ENCODE data around the gene BCL6. TPM values are rescaled to one million over a fixed set of nuclear protein-coding genes. Genes with fewer than 3 reads are reported as not detected.
A peak's percentile ranks its signal among the peaks of the same experiment; 100 is the strongest.

Gene BCL6
- total RNA-seq, 1 experiment from 2014 or later, result 0.65 TPM

- no peaks in the 10 kb centered on the region for H3K9me3 ChIP-seq (replicated peaks)
- H3K27me3 ChIP-seq, result no peaks in the 10 kb centered on the region
- no peaks in the 10 kb centered on the region for H3K36me3 ChIP-seq
- no peaks in the 10 kb centered on the region for H3K4me1 ChIP-seq
- no peak overlapping the region for H3K27ac ChIP-seq
- no peak for DNase-seq
- no peak overlapping the region for H3K4me3 ChIP-seq
Observed at GRCh38 chr3:187773233-187774184, 28.2 kb upstream of the BCL6 start.

DNA sequence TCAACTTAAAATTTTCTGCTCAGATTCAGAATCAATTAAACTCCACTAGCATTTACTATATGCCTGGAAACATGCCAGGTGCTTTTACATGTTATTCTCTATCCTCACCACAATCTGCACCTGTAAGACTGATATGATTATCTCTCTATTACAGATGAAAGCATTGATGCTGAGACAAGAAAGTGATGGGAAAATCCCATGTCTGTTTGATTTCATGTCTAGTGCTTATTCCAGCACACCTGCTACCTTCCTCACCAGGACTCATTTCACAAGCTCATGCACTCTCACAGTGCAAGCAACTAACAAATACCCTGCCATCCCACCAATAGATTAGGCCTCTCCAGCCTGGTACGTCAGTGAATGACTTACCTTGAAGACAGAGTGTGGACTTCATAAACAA is 25.0 kb upstream of the BCL6 start:
- H3K9me3 ChIP-seq (replicated peaks), result no peaks in the 10 kb centered on the region

DNA sequence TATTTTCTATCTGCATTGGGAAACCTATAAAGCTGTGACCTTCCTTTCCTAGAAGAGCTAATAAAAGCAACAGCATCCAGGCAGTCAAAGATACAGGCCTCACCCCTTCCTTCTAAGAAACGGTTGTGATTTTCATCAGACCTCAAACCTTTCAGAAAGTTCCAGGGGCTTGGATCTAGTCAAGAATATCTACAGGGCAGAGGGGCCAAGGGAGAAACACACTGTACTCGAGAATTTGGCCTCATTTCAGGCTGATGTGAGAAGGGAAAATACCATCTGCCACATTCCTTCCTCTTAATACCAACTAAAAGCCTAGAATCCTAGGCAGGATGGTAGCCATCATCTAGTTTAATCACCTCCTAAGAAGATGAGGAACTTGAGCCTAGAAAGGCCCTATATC is 24.5 kb upstream of the BCL6 start:
- no peak overlapping the region for H3K4me3 ChIP-seq
- DNase-seq, result no peak

More for the DNA sequence above, 25.0 kb upstream of the BCL6 start:
- Histone ChIP-seq H3K4me1 (no peaks in the 10 kb centered on the region), H3K36me3 (no peaks in the 10 kb centered on the region), H3K27me3 (no peaks in the 10 kb centered on the region), H3K4me3 (no peak overlapping the region), H3K27ac (no peak overlapping the region)
- DNase-seq, result no peak

DNA sequence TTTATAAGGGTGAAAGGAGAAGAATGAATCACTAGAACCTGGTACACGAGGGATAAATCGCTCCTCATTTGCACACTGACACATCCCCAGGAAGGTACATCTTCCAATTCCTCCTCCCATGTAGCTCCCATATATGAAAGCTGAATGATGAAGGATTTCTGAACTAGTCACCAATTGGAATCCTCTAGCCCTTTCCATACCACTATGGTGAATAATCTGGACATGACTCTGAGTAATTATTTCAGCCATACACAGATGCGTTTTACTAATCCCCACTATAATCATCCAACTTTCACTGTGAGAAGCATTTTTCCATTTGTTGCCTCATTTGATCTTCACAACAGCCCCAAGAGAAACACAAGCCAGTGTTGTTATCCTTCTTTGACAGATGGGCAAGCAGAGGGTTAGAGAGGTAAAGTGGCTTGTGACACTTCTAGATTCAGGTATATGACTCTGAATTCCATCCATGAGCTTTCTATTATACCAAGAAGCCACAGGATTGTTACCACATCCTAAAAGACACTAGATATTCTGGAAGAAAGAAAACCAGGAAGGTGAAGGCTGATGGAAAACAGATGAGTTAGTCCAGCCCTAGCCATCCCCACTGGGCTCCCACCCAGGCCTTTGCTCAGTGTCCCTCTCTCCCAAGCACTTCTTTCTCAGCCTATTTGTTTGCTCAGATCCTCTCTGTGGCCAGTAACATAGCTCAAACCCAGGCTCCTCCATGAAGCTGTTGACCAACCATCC is 22.2 kb upstream of the BCL6 start:
- DNase-seq, result no peak
- H3K27ac ChIP-seq, result no peak overlapping the region
- no peaks in the 10 kb centered on the region for H3K4me1 ChIP-seq
- H3K27me3 ChIP-seq, result no peaks in the 10 kb centered on the region
- no peaks in the 10 kb centered on the region for H3K9me3 ChIP-seq (replicated peaks)
- H3K36me3 ChIP-seq, result no peaks in the 10 kb centered on the region
- H3K4me3 ChIP-seq, result no peak overlapping the region

More for the DNA sequence above, 24.5 kb upstream of the BCL6 start:
- Histone ChIP-seq H3K4me1 (no peaks in the 10 kb centered on the region), H3K27ac (no peak overlapping the region), H3K9me3 (replicated peaks) (no peaks in the 10 kb centered on the region), H3K36me3 (no peaks in the 10 kb centered on the region), H3K27me3 (no peaks in the 10 kb centered on the region)

DNA sequence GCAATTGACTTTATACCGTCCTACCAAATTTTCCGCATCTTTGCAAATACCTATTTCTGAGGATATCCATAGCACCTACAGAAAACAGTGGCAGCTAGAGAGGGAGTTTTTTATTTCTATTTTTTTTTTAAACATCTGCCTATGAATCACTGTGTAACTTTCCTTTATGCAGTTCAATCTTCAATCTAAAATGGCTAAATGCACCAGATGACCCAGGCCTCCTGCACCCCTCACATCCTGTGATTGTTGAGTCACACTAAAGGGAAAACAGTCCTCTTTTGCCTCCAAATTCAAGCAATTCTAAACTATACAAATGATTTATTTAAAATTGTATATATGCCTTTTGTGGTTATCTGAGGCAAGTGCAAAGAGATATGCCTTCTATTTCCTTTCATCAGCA is 20.1 kb upstream of the BCL6 start:
- Histone ChIP-seq H3K36me3 (no peaks in the 10 kb centered on the region), H3K4me1 (no peaks in the 10 kb centered on the region), H3K9me3 (replicated peaks) (no peaks in the 10 kb centered on the region), H3K27ac (no peak overlapping the region), H3K27me3 (no peaks in the 10 kb centered on the region), H3K4me3 (no peak overlapping the region)
- no peak for DNase-seq

GRCh38 chr3:187763850-187764648 is 18.8 kb upstream of the BCL6 start:
- no peak for DNase-seq
- H3K4me3 ChIP-seq, result no peak overlapping the region
- H3K27ac ChIP-seq, result no peak overlapping the region
- no peaks in the 10 kb centered on the region for H3K4me1 ChIP-seq
- no peaks in the 10 kb centered on the region for H3K27me3 ChIP-seq
- H3K36me3 ChIP-seq, result no peaks in the 10 kb centered on the region
- no peaks in the 10 kb centered on the region for H3K9me3 ChIP-seq (replicated peaks)

- no peaks in the 10 kb centered on the region for H3K4me1 ChIP-seq
- no peaks in the 10 kb centered on the region for H3K9me3 ChIP-seq (replicated peaks)
- no peaks in the 10 kb centered on the region for H3K36me3 ChIP-seq
- DNase-seq, result no peak
- no peaks in the 10 kb centered on the region for H3K27me3 ChIP-seq
- no peak overlapping the region for H3K27ac ChIP-seq
- no peak overlapping the region for H3K4me3 ChIP-seq
Observed at GRCh38 chr3:187762792-187763191, 17.5 kb upstream of the BCL6 start.

DNA sequence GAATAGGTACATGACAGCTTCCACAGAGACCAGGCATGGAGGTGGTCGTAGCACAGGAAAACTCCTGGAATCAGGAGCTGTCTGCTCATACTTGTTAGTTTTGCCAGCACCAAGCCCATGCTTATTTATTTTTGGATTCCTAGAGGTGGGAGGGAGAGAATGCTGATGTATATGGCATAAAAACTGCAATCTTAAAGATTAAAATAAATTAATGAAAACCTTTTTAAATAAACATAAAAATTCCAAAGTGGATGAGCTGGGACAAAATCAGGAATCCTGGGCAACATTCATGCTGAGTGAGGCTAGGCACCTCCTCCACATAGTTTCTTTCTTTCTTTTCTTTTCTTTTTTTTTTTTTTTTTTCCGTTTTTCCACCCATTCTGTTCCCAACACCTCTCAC is 14.3 kb upstream of the BCL6 start:
- H3K27me3 ChIP-seq, result no peaks in the 10 kb centered on the region
- H3K9me3 ChIP-seq (replicated peaks), result no peaks in the 10 kb centered on the region
- no peak overlapping the region for H3K4me3 ChIP-seq
- no peak for DNase-seq
- no peak overlapping the region for H3K27ac ChIP-seq
- H3K4me1 ChIP-seq, result no peaks in the 10 kb centered on the region
- no peaks in the 10 kb centered on the region for H3K36me3 ChIP-seq

GRCh38 chr3:187758318-187758955 is 13.2 kb upstream of the BCL6 start:
- no peaks in the 10 kb centered on the region for H3K27me3 ChIP-seq
- H3K4me1 ChIP-seq, result no peaks in the 10 kb centered on the region
- no peaks in the 10 kb centered on the region for H3K9me3 ChIP-seq (replicated peaks)
- no peak overlapping the region for H3K4me3 ChIP-seq
- no peak overlapping the region for H3K27ac ChIP-seq
- no peaks in the 10 kb centered on the region for H3K36me3 ChIP-seq
- no peak for DNase-seq

DNA sequence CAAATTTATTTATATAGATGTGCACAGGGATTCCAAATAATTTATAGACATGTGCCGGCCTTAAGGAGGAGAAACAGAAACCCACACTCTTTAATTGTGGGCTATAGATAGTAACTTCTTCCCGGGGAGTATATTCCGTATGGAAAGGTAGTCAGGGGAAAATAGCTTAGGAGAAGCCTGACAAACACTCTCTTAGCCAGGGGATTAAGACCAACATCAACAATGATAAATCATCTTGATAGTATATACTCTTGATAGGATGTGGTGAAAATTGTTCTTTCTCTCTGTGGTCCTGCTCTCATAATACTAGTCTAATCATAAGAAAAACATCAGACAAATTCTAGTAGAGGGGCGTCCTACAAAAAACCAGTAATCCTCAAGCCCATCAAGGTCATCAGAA is 8.2 kb upstream of the BCL6 start:
- no peak overlapping the region for H3K4me3 ChIP-seq
- H3K27ac ChIP-seq, result no peak overlapping the region
- H3K4me1 ChIP-seq, result 0 out of 2 replicates have a peak, but pooled peaks cover 4% of the 10 kb centered on the region
- DNase-seq, result no peak
- H3K36me3 ChIP-seq, result no peaks in the 10 kb centered on the region
- H3K9me3 ChIP-seq (replicated peaks), result no peaks in the 10 kb centered on the region
- H3K27me3 ChIP-seq, result no peaks in the 10 kb centered on the region

DNA sequence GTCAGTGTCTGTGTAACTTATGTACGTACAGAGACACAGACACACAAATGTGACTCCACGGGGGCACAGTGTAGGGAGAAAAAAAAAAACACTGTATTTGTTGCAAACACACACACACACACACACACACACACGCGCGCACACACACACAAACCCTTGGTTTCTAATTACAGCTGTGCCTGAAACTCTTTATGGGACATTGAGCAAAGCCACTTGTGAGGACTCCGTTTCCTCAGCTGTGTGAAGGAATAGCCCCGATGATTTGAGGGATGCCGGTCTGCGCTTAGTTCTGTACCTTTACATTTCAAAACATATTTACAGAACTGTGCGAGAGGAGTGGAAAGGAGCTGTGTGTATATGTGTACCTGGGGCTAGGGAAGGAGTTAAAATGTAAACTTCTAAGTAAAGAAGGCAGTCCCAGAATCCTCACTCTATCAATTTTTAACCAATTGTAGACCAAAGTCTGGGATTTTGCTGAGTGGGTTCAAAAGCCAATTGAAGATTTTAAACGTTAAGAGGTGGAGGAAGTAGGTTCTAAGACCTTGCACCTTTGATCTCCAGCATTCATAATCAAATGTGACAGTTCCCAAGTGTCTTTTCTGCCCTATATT is 5.3 kb upstream of the BCL6 start:
- Histone ChIP-seq H3K4me3 (peak overlapping the region; percentile 35), H3K27ac (no peak overlapping the region), H3K36me3 (no peaks in the 10 kb centered on the region), H3K4me1 (0 out of 2 replicates have a peak, but pooled peaks cover 4% of the 10 kb centered on the region), H3K27me3 (no peaks in the 10 kb centered on the region), H3K9me3 (replicated peaks) (no peaks in the 10 kb centered on the region)
- DNase-seq, result peak in 1 of 2 experiments; percentile 37

GRCh38 chr3:187750006-187750512 is 4.8 kb upstream of the BCL6 start:
- no peaks in the 10 kb centered on the region for H3K27me3 ChIP-seq
- 0 out of 2 replicates have a peak overlapping the region, but pooled peaks have one; percentile 14 for H3K27ac ChIP-seq
- H3K4me3 ChIP-seq, result peak overlapping the region; percentile 35
- H3K4me1 ChIP-seq, result 0 out of 2 replicates have a peak, but pooled peaks cover 4% of the 10 kb centered on the region
- peak; percentile 59 to 79 for DNase-seq
- H3K9me3 ChIP-seq (replicated peaks), result no peaks in the 10 kb centered on the region
- H3K36me3 ChIP-seq, result no peaks in the 10 kb centered on the region

DNA sequence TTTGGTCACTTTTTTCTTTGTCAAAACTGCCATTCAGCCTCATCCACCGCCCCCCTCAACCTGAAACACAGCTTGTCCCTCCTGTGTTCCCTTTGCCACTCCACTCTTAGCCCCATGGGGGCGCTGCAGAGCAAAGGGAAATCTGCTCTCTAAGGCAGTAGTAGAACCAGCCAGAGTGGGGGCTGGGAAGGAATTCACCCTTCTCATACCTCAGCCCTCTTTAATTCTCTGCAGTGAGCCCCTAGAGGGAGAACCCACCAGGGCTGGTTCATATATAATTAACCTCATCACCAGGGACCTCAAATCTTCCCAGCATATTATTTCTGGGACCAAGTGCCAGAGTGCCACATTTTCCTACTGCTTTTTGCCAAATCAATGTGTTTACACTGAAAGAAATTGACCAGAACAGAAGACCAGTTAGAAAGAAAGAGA is 2.8 kb upstream of the BCL6 start:
- H3K36me3 ChIP-seq, result no peaks in the 10 kb centered on the region
- H3K4me1 ChIP-seq, result 0 out of 2 replicates have a peak, but pooled peaks cover 4% of the 10 kb centered on the region
- no peaks in the 10 kb centered on the region for H3K27me3 ChIP-seq
- H3K4me3 ChIP-seq, result no peak overlapping the region
- H3K9me3 ChIP-seq (replicated peaks), result no peaks in the 10 kb centered on the region
- DNase-seq, result peak; percentile 64 to 83
- no peak overlapping the region for H3K27ac ChIP-seq
